ENCODE measurements around the gene TMC8.

Gene TMC8

GRCh38 chr17:78114831-78115723 lies 15.5 kb upstream of the TMC8 start:
- TF ChIP-seq GATA2 (IDR thresholded peaks at IDR 0.05; ENCODE audit: low read depth, low read length) (no peak), GATA3 (IDR thresholded peaks at IDR 0.05; ENCODE audit: low read depth, low read length) (no peak)

GRCh38 chr17:78116411-78116810 lies 14.2 kb upstream of the TMC8 start:
- TF ChIP-seq GATA2 (IDR thresholded peaks at IDR 0.05; ENCODE audit: low read depth, low read length) (no peak), GATA3 (IDR thresholded peaks at IDR 0.05; ENCODE audit: low read depth, low read length) (no peak)

DNA sequence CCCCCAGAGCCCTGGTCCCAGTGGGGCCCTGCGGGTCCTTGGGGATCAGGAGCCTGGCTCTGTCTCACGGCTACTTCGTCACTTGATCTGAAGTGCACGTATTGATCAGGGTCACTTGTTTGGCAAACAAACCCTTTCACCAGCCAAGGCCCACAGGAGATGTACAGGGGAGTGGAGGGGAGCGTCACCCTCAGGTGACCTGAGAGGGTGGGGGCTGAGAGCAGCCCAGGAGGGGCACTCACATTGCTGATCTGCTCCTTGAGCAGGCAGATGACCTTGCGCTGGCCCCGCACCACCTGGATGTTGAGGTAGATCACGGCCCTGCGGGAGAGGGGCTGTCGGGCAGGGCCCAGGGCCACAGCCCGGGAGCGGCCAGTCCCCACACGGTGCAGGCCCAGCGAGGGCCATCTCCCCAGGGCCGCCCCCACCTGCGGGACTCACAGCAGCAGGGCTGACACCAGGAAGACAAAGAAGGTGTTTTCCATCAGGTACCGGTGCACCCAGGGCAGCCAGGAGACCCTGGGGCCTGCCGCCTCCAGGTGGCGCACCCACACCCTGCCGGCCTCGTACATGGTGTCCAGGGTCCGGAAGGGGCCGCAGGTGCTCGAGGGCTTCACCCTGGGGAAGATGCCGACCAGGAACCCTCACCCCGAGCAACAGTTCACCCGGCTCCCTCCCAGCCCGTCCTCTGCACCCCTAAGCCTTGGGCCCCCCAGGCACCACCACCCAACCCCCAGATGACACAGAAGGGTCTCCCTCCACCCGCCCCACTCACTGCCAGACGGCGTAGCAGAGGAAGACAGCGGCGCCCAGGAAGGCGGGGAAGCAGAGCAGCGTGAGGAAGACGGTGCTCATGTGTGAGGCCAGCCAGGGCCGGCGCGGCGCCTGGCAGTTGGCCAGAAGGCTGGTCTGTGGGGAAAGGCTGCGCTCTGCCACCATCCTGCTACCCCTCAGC lies 13.3 kb upstream of the TMC8 start:
- TF ChIP-seq GATA2 (IDR thresholded peaks at IDR 0.05; ENCODE audit: low read depth, low read length) (no peak), GATA3 (IDR thresholded peaks at IDR 0.05; ENCODE audit: low read depth, low read length) (no peak)

DNA sequence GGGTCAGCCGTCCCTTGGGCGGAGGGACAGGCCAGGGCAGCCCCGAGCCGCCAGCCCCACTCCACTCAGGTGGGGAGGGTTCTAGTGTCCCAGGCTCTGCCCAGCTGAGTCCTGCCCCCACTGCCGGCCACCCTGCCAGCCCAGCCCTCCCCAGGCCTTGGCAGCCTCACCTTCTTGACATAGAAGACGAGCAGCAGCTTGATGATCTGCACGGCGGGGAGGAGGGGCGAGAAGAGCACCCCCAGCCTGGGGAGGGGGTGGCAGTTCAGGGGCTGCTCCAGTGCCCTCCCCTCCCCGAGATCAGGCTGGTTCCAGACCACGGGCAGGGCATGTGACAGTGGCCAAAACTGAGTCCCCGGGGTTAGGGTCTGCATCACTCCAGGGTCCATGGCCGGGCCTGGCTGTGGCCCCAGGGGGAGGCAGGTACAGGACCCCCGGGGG lies 11.8 kb upstream of the TMC8 start:
- TF ChIP-seq GATA3 (IDR thresholded peaks at IDR 0.05; ENCODE audit: low read depth, low read length) = no peak
- TF ChIP-seq GATA2 (IDR thresholded peaks at IDR 0.05; ENCODE audit: low read depth, low read length) = no peak

- TF ChIP-seq GATA2 (IDR thresholded peaks at IDR 0.05; ENCODE audit: low read depth, low read length) (no peak), GATA3 (IDR thresholded peaks at IDR 0.05; ENCODE audit: low read depth, low read length) (no peak)
Observed at GRCh38 chr17:78120537-78120936, 10.0 kb upstream of the TMC8 start.

DNA sequence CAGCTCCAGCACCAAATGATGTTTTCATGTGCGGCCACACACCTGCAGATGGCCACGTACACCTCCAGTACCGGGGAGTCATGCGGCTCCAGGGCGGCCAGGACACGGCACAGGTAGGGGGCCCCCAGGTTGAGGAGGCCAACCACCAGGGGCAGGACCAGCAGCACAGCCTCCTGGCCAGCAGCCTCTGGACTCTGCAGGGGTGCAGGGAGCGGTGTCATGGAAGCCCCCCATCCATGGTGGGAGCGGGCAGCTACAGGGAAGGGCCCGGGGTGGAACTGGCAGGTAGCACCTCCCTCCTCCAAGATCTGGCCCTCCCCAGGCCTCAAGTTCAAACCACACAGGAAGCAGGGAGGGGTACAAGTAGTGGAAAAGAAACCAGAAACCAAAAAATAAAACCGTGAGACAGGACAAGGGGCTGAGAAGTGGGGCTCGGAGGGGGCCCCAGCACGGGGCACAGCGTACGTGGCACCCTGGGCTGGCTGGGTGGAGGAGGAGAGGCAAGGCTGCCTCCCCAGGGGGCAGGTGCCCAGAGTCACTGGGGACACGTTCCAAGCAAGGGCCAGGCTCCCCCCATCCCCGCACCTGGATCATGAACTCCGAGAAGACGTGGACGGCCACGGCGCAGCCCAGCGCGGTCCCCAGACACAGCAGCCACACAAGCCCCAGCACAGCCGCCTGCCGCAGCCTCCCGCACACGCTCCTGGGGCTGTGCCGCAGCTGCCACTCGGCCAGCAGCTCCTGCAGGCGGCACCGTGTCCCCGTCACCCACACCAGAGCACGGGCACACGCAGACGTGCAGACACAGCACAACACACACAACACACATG lies 9.4 kb upstream of the TMC8 start:
- TF ChIP-seq GATA3 (IDR thresholded peaks at IDR 0.05; ENCODE audit: low read depth, low read length) (no peak), GATA2 (IDR thresholded peaks at IDR 0.05; ENCODE audit: low read depth, low read length) (no peak)

- TF ChIP-seq GATA2 (IDR thresholded peaks at IDR 0.05; ENCODE audit: low read depth, low read length) (no peak), GATA3 (IDR thresholded peaks at IDR 0.05; ENCODE audit: low read depth, low read length) (no peak)
Observed at GRCh38 chr17:78121801-78122215, 8.8 kb upstream of the TMC8 start.

DNA sequence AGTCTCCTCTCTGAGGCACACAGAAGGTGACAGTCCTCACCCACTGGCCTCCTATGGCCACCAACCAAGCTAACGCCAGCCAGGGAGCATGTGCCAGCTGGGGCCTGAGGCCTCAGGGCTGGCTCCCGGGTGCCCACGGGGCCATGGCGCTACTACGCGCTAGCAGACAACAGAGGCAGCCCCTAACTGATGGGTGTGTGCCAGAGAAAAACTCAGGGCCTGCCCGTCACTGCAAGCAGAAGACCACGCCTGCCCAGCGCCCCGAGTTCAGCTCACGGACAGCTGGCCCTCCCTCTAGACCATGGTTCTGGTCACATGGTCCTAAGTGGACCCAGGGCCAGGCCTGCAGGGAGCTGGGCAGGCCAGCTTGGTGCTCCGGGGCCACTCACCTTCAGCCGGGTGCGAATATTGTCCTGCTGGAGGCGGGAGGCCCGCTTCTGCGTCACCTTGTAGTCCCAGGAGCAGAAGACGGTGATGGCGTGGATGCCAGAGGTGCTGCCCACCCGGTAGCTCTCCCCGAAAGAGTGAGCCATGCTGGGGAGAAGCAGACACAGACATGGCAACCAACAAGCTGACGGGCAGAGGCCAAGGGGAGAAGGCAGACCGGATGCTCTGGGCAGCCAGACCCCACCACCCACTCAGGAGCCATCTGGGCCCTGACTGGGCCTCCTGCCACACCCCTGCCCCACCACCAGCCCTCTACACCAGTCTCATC lies 8.2 kb upstream of the TMC8 start:
- no peak for TF ChIP-seq GATA3 (IDR thresholded peaks at IDR 0.05; ENCODE audit: low read depth, low read length)
- no peak for TF ChIP-seq GATA2 (IDR thresholded peaks at IDR 0.05; ENCODE audit: low read depth, low read length)

GRCh38 chr17:78122931-78123249 lies 7.7 kb upstream of the TMC8 start:
- TF ChIP-seq GATA3 (IDR thresholded peaks at IDR 0.05; ENCODE audit: low read depth, low read length) (no peak), GATA2 (IDR thresholded peaks at IDR 0.05; ENCODE audit: low read depth, low read length) (no peak)

- no peak for TF ChIP-seq GATA2 (IDR thresholded peaks at IDR 0.05; ENCODE audit: low read depth, low read length)
- no peak for TF ChIP-seq GATA3 (IDR thresholded peaks at IDR 0.05; ENCODE audit: low read depth, low read length)
Observed at GRCh38 chr17:78123258-78123929, 7.2 kb upstream of the TMC8 start.

- no peak for TF ChIP-seq GATA3 (IDR thresholded peaks at IDR 0.05; ENCODE audit: low read depth, low read length)
- no peak for TF ChIP-seq GATA2 (IDR thresholded peaks at IDR 0.05; ENCODE audit: low read depth, low read length)
Observed at GRCh38 chr17:78124081-78124835, 6.3 kb upstream of the TMC8 start.

DNA sequence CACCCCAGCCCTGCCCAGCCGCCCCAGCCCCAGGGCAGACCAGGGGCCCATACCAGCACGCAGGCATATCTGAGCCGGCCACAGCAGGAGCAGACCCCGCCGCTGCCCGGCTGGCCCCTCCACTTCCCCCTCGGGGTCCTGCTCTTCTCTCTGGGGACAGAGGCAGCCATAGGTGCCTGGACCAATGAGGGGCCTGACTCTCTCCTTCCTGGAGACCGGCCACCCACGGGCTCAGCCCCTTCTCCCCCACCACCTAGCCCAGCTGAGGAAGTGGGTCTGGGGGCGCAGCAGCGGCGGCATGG lies 5.8 kb upstream of the TMC8 start:
- no peak for TF ChIP-seq GATA3 (IDR thresholded peaks at IDR 0.05; ENCODE audit: low read depth, low read length)
- TF ChIP-seq GATA2 (IDR thresholded peaks at IDR 0.05; ENCODE audit: low read depth, low read length) = no peak
